ENCODE results near the gene GCSH.
"Not testable (repeated sequence)": the region's sequence is repeated elsewhere in the genome, so short reads cannot be mapped to it uniquely, and the experiment has no call there.

GCSH gene

GRCh38 chr16:81117436-81117835 is 21.2 kb upstream of the GCSH start:
- Mint-ChIP-seq H3K27me3 (peaks cover 12% of the 10 kb centered on the region), H3K4me1 (no peaks in the 10 kb centered on the region), H3K4me3 (no peak overlapping the region), H3K9me3 (peaks cover 2% of the 10 kb centered on the region), H3K27ac (no peak overlapping the region), H3K36me3 (no peaks in the 10 kb centered on the region)
- ATAC-seq (ENCODE audit: low read depth), result no peak
- DNase-seq (ENCODE audit: low spot score in 2 of 2), result no peak

- Mint-ChIP-seq H3K36me3 (no peaks in the 10 kb centered on the region), H3K27me3 (peaks cover 13% of the 10 kb centered on the region), H3K4me1 (no peaks in the 10 kb centered on the region), H3K4me3 (no peak overlapping the region), H3K9me3 (peaks cover 2% of the 10 kb centered on the region), H3K27ac (peak overlapping the region; percentile 64)
- ATAC-seq (ENCODE audit: low read depth) (no peak), DNase-seq (ENCODE audit: low spot score in 2 of 2) (no peak)
Measured at GRCh38 chr16:81116285-81116684, 20.1 kb upstream of the GCSH start.

- no peaks in the 10 kb centered on the region for H3K36me3 Mint-ChIP-seq
Measured at GRCh38 chr16:81112453-81112852, 16.3 kb upstream of the GCSH start.

GRCh38 chr16:81109274-81109673 is 13.1 kb upstream of the GCSH start:
- not testable (repeated sequence) for H3K4me3 Mint-ChIP-seq; H3K36me3 Mint-ChIP-seq; H3K4me1 Mint-ChIP-seq; H3K9me3 Mint-ChIP-seq; ATAC-seq (ENCODE audit: low read depth); DNase-seq (ENCODE audit: low spot score in 2 of 2); H3K27ac Mint-ChIP-seq
- H3K27me3 Mint-ChIP-seq, result peaks cover 14% of the 10 kb centered on the region

More at GRCh38 chr16:81112453-81112852, 16.3 kb upstream of the GCSH start:
- Mint-ChIP-seq H3K4me3 (no peak overlapping the region), H3K4me1 (no peaks in the 10 kb centered on the region), H3K27me3 (peaks cover 13% of the 10 kb centered on the region), H3K9me3 (no peaks in the 10 kb centered on the region), H3K27ac (no peak overlapping the region)
- no peak for ATAC-seq (ENCODE audit: low read depth)
- no peak for DNase-seq (ENCODE audit: low spot score in 2 of 2)

- DNase-seq (ENCODE audit: low spot score in 2 of 2), result no peak
- H3K4me3 Mint-ChIP-seq, result no peak overlapping the region
- no peaks in the 10 kb centered on the region for H3K9me3 Mint-ChIP-seq
- H3K4me1 Mint-ChIP-seq, result no peaks in the 10 kb centered on the region
- H3K27me3 Mint-ChIP-seq, result peaks cover 13% of the 10 kb centered on the region
- no peak overlapping the region for H3K27ac Mint-ChIP-seq
- no peaks in the 10 kb centered on the region for H3K36me3 Mint-ChIP-seq
- ATAC-seq (ENCODE audit: low read depth), result no peak
Measured at GRCh38 chr16:81107511-81107910, 11.3 kb upstream of the GCSH start.

- Mint-ChIP-seq H3K36me3 (no peaks in the 10 kb centered on the region), H3K27me3 (peaks cover 12% of the 10 kb centered on the region), H3K4me3 (no peak overlapping the region), H3K9me3 (no peaks in the 10 kb centered on the region), H3K27ac (no peak overlapping the region), H3K4me1 (no peaks in the 10 kb centered on the region)
- no peak for DNase-seq (ENCODE audit: low spot score in 2 of 2)
- ATAC-seq (ENCODE audit: low read depth), result no peak
Measured at GRCh38 chr16:81106826-81107503, 10.8 kb upstream of the GCSH start.

GRCh38 chr16:81105946-81106345 is 9.8 kb upstream of the GCSH start:
- Mint-ChIP-seq H3K27me3 (peaks cover 12% of the 10 kb centered on the region), H3K27ac (no peak overlapping the region), H3K4me3 (no peak overlapping the region), H3K36me3 (no peaks in the 10 kb centered on the region), H3K9me3 (no peaks in the 10 kb centered on the region), H3K4me1 (no peaks in the 10 kb centered on the region)
- ATAC-seq (ENCODE audit: low read depth) (no peak), DNase-seq (ENCODE audit: low spot score in 2 of 2) (no peak)

- no peaks in the 10 kb centered on the region for H3K9me3 Mint-ChIP-seq
- no peaks in the 10 kb centered on the region for H3K4me1 Mint-ChIP-seq
- H3K36me3 Mint-ChIP-seq, result no peaks in the 10 kb centered on the region
- H3K4me3 Mint-ChIP-seq, result no peak overlapping the region
- ATAC-seq (ENCODE audit: low read depth) (no peak), DNase-seq (ENCODE audit: low spot score in 2 of 2) (no peak)
- no peak overlapping the region for H3K27ac Mint-ChIP-seq
- H3K27me3 Mint-ChIP-seq, result no peaks in the 10 kb centered on the region
Measured at GRCh38 chr16:81101702-81102101, 5.5 kb upstream of the GCSH start.

GRCh38 chr16:81099958-81100357 is 3.8 kb upstream of the GCSH start:
- Mint-ChIP-seq H3K9me3 (peaks cover 1% of the 10 kb centered on the region), H3K36me3 (no peaks in the 10 kb centered on the region)
- no peak for DNase-seq (ENCODE audit: low spot score in 2 of 2)

GRCh38 chr16:81097230-81097629 is 1.0 kb upstream of the GCSH start:
- Mint-ChIP-seq H3K27me3 (no peaks in the 10 kb centered on the region), H3K9me3 (peaks cover 1% of the 10 kb centered on the region), H3K4me1 (peaks cover 5% of the 10 kb centered on the region), H3K27ac (no peak overlapping the region), H3K4me3 (no peak overlapping the region), H3K36me3 (no peaks in the 10 kb centered on the region)
- ATAC-seq (ENCODE audit: low read depth) (no peak), DNase-seq (ENCODE audit: low spot score in 2 of 2) (no peak)

More at GRCh38 chr16:81099958-81100357, 3.8 kb upstream of the GCSH start:
- no peak overlapping the region for H3K4me3 Mint-ChIP-seq
- H3K27ac Mint-ChIP-seq, result no peak overlapping the region
- H3K27me3 Mint-ChIP-seq, result no peaks in the 10 kb centered on the region
- peaks cover 3% of the 10 kb centered on the region for H3K4me1 Mint-ChIP-seq
- no peak for ATAC-seq (ENCODE audit: low read depth)

- peak overlapping the region; percentile 64 for H3K4me3 Mint-ChIP-seq
- H3K27me3 Mint-ChIP-seq, result no peaks in the 10 kb centered on the region
- peak overlapping the region; percentile 71 for H3K27ac Mint-ChIP-seq
- ATAC-seq (ENCODE audit: low read depth) (no peak), DNase-seq (ENCODE audit: low spot score in 2 of 2) (no peak)
- peaks cover 1% of the 10 kb centered on the region for H3K9me3 Mint-ChIP-seq
- no peaks in the 10 kb centered on the region for H3K36me3 Mint-ChIP-seq
- peaks cover 5% of the 10 kb centered on the region for H3K4me1 Mint-ChIP-seq
Measured at GRCh38 chr16:81096715-81097208, 567 bp upstream of the GCSH start.

GRCh38 chr16:81095653-81095952 is 592 bp downstream of the GCSH start:
- no peaks in the 10 kb centered on the region for H3K27me3 Mint-ChIP-seq
- peak overlapping the region; percentile 82 for H3K4me3 Mint-ChIP-seq
- peaks cover 5% of the 10 kb centered on the region for H3K4me1 Mint-ChIP-seq
- DNase-seq (ENCODE audit: low spot score in 2 of 2) (no peak), ATAC-seq (ENCODE audit: low read depth) (no peak)
- H3K36me3 Mint-ChIP-seq, result no peaks in the 10 kb centered on the region
- H3K27ac Mint-ChIP-seq, result no peak overlapping the region
- peaks cover 1% of the 10 kb centered on the region for H3K9me3 Mint-ChIP-seq

- Mint-ChIP-seq H3K4me3 (peak overlapping the region; percentile 82), H3K27ac (no peak overlapping the region), H3K27me3 (no peaks in the 10 kb centered on the region), H3K9me3 (peaks cover 1% of the 10 kb centered on the region), H3K4me1 (peaks cover 5% of the 10 kb centered on the region), H3K36me3 (peaks cover 2% of the 10 kb centered on the region)
- DNase-seq (ENCODE audit: low spot score in 2 of 2), result no peak
- ATAC-seq (ENCODE audit: low read depth), result no peak
Measured at GRCh38 chr16:81094771-81095251, 1.4 kb downstream of the GCSH start.

- H3K4me3 Mint-ChIP-seq, result no peak overlapping the region
- H3K4me1 Mint-ChIP-seq, result no peaks in the 10 kb centered on the region
- DNase-seq (ENCODE audit: low spot score in 2 of 2), result no peak
- ATAC-seq (ENCODE audit: low read depth), result no peak
- peaks cover 7% of the 10 kb centered on the region for H3K36me3 Mint-ChIP-seq
- H3K27me3 Mint-ChIP-seq, result no peaks in the 10 kb centered on the region
- no peaks in the 10 kb centered on the region for H3K9me3 Mint-ChIP-seq
- H3K27ac Mint-ChIP-seq, result no peak overlapping the region
Measured at GRCh38 chr16:81088836-81089235, 7.4 kb downstream of the GCSH start.

GRCh38 chr16:81081014-81081413 is 15.2 kb downstream of the GCSH start:
- H3K4me3 Mint-ChIP-seq, result no peak overlapping the region
- H3K27ac Mint-ChIP-seq, result no peak overlapping the region
- ATAC-seq (ENCODE audit: low read depth), result no peak
- no peaks in the 10 kb centered on the region for H3K36me3 Mint-ChIP-seq
- no peaks in the 10 kb centered on the region for H3K9me3 Mint-ChIP-seq
- DNase-seq (ENCODE audit: low spot score in 2 of 2), result no peak
- no peaks in the 10 kb centered on the region for H3K27me3 Mint-ChIP-seq
- no peaks in the 10 kb centered on the region for H3K4me1 Mint-ChIP-seq

Measured in memory B cell (primary cell).